Fibroblast of lung (primary cell): ENCODE results near the gene IL9R. TPM values are rescaled to one million over a fixed set of nuclear protein-coding genes. Genes with fewer than 3 reads are reported as not detected.

Experiments
- DNase-seq, 2 donors: peaks; one replicate each; pipeline versions ENCODE4 v3.0.0 to v3.0.0-alpha.2; 2010; ENCODE audit warnings: low read depth in 2 of 2
- H2AFZ ChIP-seq: 2 replicates; pipeline ENCODE4 v1.5.1; 2012; ENCODE audit warnings: low read length, control low read depth, inconsistent platforms
- H3K27ac ChIP-seq: 2 replicates; pipeline ENCODE4 v1.5.1; 2011; ENCODE audit warnings: low read length, control low read depth; ENCODE audit not compliant: insufficient read depth
- H3K27me3 ChIP-seq: 2 replicates; pipeline ENCODE4 v1.5.1; 2011; ENCODE audit warnings: mild to moderate bottlenecking, low read length; ENCODE audit not compliant: control insufficient read depth, insufficient read depth
- H3K36me3 ChIP-seq: 2 replicates; pipeline ENCODE4 v1.5.1; 2011; ENCODE audit warnings: low read length; ENCODE audit not compliant: control insufficient read depth, insufficient read depth
- H3K4me1 ChIP-seq: 2 replicates; pipeline ENCODE4 v1.5.1; 2011; ENCODE audit warnings: low read length; ENCODE audit not compliant: control insufficient read depth, insufficient read depth; ENCODE audit errors: extremely low read depth
- H3K4me2 ChIP-seq: 2 replicates; pipeline ENCODE4 v1.5.1; 2011; ENCODE audit warnings: low read length, control low read depth; ENCODE audit not compliant: insufficient read depth; ENCODE audit errors: extremely low read depth
- H3K4me3 ChIP-seq, 4 experiments: fragments of 200-600 bp in 1 of 4; sonication (generic) in 1 of 4; replicated peaks in 1 of 4; 2 replicates each; pipeline ENCODE4 v1.5.1; 2011 to 2016; ENCODE audit warnings: low read length in 4 of 4, low read depth in 3 of 4, mild to moderate bottlenecking in 3 of 4, control low read depth in 2 of 4, inconsistent platforms in 1 of 4, mixed read lengths in 1 of 4; ENCODE audit not compliant: insufficient read depth in 1 of 4; ENCODE audit errors: control extremely low read depth in 1 of 4
- H3K79me2 ChIP-seq: 2 replicates; pipeline ENCODE4 v1.5.1; 2012; ENCODE audit warnings: mild to moderate bottlenecking, low read length, inconsistent platforms; ENCODE audit not compliant: control insufficient read depth, insufficient read depth
- H3K9ac ChIP-seq: 2 replicates; pipeline ENCODE4 v1.5.1; 2011; ENCODE audit warnings: mild to moderate bottlenecking, low read length, control low read depth; ENCODE audit not compliant: insufficient read depth
- H3K9me3 ChIP-seq: 2 replicates; pipeline ENCODE4 v1.5.1; 2012; ENCODE audit warnings: low read depth, low read length; ENCODE audit not compliant: control insufficient read depth, insufficient read depth
- H4K20me1 ChIP-seq: 2 replicates; pipeline ENCODE4 v1.5.1; 2011; ENCODE audit warnings: low read length; ENCODE audit not compliant: control insufficient read depth, insufficient read depth; ENCODE audit errors: extremely low read depth
- CTCF ChIP-seq, 2 donors: IDR thresholded peaks in 1 of 2; conservative IDR thresholded peaks in 1 of 2; 1 replicate in 1 of 2; 2 replicates in 1 of 2; pipeline ENCODE4 v1.5.1; 2011 to 2012; ENCODE audit warnings: low read length in 2 of 2, control low read depth in 1 of 2, inconsistent platforms in 1 of 2, low read depth in 1 of 2, mild to moderate bottlenecking in 1 of 2
- EZH2 ChIP-seq: IDR thresholded peaks from 2 replicates; pipeline ENCODE4 v1.5.1; 2012; ENCODE audit warnings: low read length, control low read depth, mild to moderate bottlenecking; ENCODE audit errors: missing control alignments
- polyA minus RNA-seq: library from RNA; depleted of rRNA, polyadenylated mRNA; stranded (reverse); fragments of >200 nt; gene quantifications from 2 replicates; pipeline ENCODE4 v1.2.3, GENCODE V29; 2011; ENCODE audit warnings: low replicate concordance
- polyA plus RNA-seq, 2 donors: library from polyadenylated mRNA; depleted of rRNA in 1 of 2; stranded (reverse) in 1 of 2; unstranded in 1 of 2; fragments of >200 nt; gene quantifications; 2 replicates each; pipeline ENCODE4 v1.2.1, GENCODE V29; 2011 to 2012; ENCODE audit warnings: missing spikeins in 1 of 2
- total RNA-seq: library from RNA; depleted of rRNA; stranded (reverse); fragments of >200 nt; gene quantifications from 2 replicates; pipeline ENCODE4 v1.2.1, GENCODE V29; 2014

Gene IL9R, protein sequence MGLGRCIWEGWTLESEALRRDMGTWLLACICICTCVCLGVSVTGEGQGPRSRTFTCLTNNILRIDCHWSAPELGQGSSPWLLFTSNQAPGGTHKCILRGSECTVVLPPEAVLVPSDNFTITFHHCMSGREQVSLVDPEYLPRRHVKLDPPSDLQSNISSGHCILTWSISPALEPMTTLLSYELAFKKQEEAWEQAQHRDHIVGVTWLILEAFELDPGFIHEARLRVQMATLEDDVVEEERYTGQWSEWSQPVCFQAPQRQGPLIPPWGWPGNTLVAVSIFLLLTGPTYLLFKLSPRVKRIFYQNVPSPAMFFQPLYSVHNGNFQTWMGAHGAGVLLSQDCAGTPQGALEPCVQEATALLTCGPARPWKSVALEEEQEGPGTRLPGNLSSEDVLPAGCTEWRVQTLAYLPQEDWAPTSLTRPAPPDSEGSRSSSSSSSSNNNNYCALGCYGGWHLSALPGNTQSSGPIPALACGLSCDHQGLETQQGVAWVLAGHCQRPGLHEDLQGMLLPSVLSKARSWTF
- not detected in 2 replicates for total RNA-seq
- polyA plus RNA-seq: not detected in 2 replicates
- not detected in 2 replicates for polyA plus RNA-seq (2012)
- polyA minus RNA-seq: not detected in 2 replicates

GRCh38 chrX:155997436-155997835 lies at the start of gene IL9R:
IL9R (plus strand) TSS chrX:155997696; CDS start chrX:155997760, 64 bp downstream.
- Histone ChIP-seq H3K4me3 (no peak within 1 kb of the TSS), H3K4me1 (no peaks in the 10 kb centered on the region), H3K27me3 (no peaks in the 10 kb centered on the region), H4K20me1 (no peaks in the 10 kb centered on the region), H2AFZ (no peak within 1 kb of the TSS), H3K36me3 (no peaks in the 10 kb centered on the region), H3K9ac (no peak within 1 kb of the TSS), H3K4me2 (no peak within 1 kb of the TSS), H3K27ac (no peak within 1 kb of the TSS), H3K79me2 (no peaks in the 10 kb centered on the region), H3K9me3 (no peaks in the 10 kb centered on the region)
- TF ChIP-seq CTCF (conservative IDR thresholded peaks at IDR 0.05 in 1 of 2, IDR thresholded peaks at IDR 0.05 in 1 of 2; ENCODE audit: low read depth in 1 of 2, low read length in 2 of 2) (no peak), EZH2 (no peak)
- no peak for DNase-seq

- Histone ChIP-seq H3K36me3 (no peaks in the 10 kb centered on the region), H4K20me1 (no peaks in the 10 kb centered on the region), H3K4me2 (no peak overlapping the region), H3K4me1 (no peaks in the 10 kb centered on the region), H3K9me3 (no peaks in the 10 kb centered on the region), H3K79me2 (no peaks in the 10 kb centered on the region), H3K27ac (no peak overlapping the region), H3K27me3 (no peaks in the 10 kb centered on the region), H3K9ac (no peak overlapping the region), H3K4me3 (no peak overlapping the region), H2AFZ (no peak overlapping the region)
- no peak for DNase-seq
- no peak for TF ChIP-seq CTCF (conservative IDR thresholded peaks at IDR 0.05 in 1 of 2, IDR thresholded peaks at IDR 0.05 in 1 of 2; ENCODE audit: low read depth in 1 of 2, low read length in 2 of 2)
- no peak for TF ChIP-seq EZH2
These were observed 48.4 kb upstream of the IL9R start for GRCh38 chrX:155949098-155949497.

DNA sequence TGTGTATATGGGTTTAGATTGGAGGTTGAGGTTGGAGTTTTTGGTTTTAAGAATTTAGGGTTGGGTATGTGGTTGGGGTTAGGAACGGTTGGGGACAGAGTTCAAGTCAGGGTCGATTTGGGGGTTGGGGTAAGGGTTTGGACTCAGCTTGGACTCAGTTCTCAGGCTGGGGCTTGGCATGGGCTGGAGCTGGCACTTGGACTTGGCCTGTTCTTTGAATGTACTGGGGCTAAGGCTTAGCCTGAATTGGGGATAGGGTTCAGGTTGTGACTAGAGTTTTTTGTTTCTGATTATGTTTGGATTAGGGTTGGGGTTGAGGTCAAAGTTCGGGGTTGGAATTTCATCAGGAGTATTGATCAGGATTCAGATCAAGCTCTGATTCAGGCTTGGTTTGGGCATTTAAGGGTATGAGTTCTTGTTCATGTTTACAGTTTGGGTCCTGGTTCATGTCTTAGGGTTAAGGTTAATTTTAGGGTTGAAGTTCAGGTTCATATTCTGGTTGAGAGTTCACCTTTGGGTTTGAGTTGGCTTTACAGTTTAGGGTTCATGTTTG lies 46.2 kb upstream of the IL9R start:
- no peak overlapping the region for H2AFZ ChIP-seq
- no peak overlapping the region for H3K4me2 ChIP-seq
- H3K4me3 ChIP-seq: no peak overlapping the region
- H4K20me1 ChIP-seq: no peaks in the 10 kb centered on the region
- DNase-seq: no peak
- H3K79me2 ChIP-seq: no peaks in the 10 kb centered on the region
- H3K27me3 ChIP-seq: no peaks in the 10 kb centered on the region
- H3K27ac ChIP-seq: no peak overlapping the region
- no peak overlapping the region for H3K9ac ChIP-seq
- no peaks in the 10 kb centered on the region for H3K36me3 ChIP-seq
- no peaks in the 10 kb centered on the region for H3K4me1 ChIP-seq
- no peaks in the 10 kb centered on the region for H3K9me3 ChIP-seq
- TF ChIP-seq EZH2: no peak
- TF ChIP-seq CTCF (conservative IDR thresholded peaks at IDR 0.05 in 1 of 2, IDR thresholded peaks at IDR 0.05 in 1 of 2; ENCODE audit: low read depth in 1 of 2, low read length in 2 of 2): no peak
